ENCODE results near the gene IMP3. TPM values are rescaled to one million over a fixed set of nuclear protein-coding genes. Genes with fewer than 3 reads are reported as not detected.
"Not testable (repeated sequence)": the region's sequence is repeated elsewhere in the genome, so short reads cannot be mapped to it uniquely, and the experiment has no call there.

Gene IMP3
- total and polyA plus RNA-seq, 8 donors, result 3.5 to 137 (median 74.1) TPM

DNA sequence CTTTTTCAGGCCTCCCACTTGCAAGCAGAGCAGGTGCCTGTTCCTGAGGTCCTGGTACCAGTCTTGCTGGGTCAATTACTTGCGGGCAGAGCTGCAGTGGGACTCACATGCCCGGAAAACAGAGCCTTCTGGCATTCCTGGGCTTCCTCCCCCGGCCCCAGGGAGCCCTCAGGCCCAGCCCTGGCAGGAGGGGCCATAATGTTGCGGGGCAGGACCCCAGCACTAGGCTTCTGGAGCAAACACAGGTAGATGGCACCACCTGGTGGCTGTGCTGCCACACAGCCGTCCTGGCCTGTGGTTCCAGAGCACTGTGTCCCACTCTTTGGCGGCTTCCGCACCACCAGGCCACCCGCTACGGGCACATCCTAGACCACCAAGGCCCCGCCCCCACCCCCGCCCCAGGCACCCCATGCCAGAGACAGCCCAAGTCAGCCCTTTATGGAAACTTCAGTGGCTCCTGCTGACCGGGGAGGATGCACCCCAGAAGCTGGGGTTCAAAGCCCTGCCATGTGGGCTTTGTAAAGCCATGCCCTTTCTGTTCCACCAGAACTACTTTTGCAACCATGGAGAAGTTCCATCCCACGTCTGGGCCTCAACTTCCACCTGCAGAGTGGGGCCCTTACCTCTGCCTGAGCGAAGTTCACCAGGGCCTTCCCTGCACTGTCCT, 43.8 kb upstream of the IMP3 start:
- not testable (repeated sequence) for H3K27me3 ChIP-seq, H3K9me3 ChIP-seq, H3K27ac ChIP-seq, H3K4me3 ChIP-seq
- peaks cover 9 to 31% (median 17%) of the 10 kb centered on the region in 4 donors for H3K4me1 ChIP-seq
- DNase-seq, result peak; percentile 73 to 89
- H3K36me3 ChIP-seq, result peaks cover 4 to 72% (median 40%) of the 10 kb centered on the region in 4 donors
- TF ChIP-seq CTCF (IDR thresholded peaks at IDR 0.05), result peak in 5 of 7 experiments; percentile 60 to 88 (median 74)
- intact Hi-C loops (cut with DNase I; ENCODE audit: low total_unique reads), result loop anchor here (10.0 kb wide), 1 partner anchor 121 kb away; no protein-coding TSS in a partner anchor
- WGBS, 5 donors, result 17 to 31% (median 23%) methylated on average over 5 to 14 of the region's 14 CpGs

GRCh38 chr15:75682181-75683135, 42.4 kb upstream of the IMP3 start:
- Histone ChIP-seq H3K27ac (no peak overlapping the region), H3K4me3 (no peak overlapping the region), H3K36me3 (peaks cover 0 to 71% (median 39%) of the 10 kb centered on the region in 4 donors), H3K4me1 (peaks cover 9 to 31% (median 17%) of the 10 kb centered on the region in 4 donors), H3K27me3 (no peaks in the 10 kb centered on the region), H3K9me3 (no peaks in the 10 kb centered on the region)
- WGBS, 5 donors, result 72 to 84% (median 78%) methylated on average over 25 to 40 of the region's 40 CpGs
- no peak for TF ChIP-seq CTCF (IDR thresholded peaks at IDR 0.05)
- intact Hi-C loops (cut with DNase I; ENCODE audit: low total_unique reads), result loop anchor here (10.0 kb wide), 1 partner anchor 122 kb away; no protein-coding TSS in a partner anchor
- DNase-seq, result peak in 1 of 2 donors; percentile 42

- TF ChIP-seq EP300 (IDR thresholded peaks at IDR 0.05) (no peak), POLR2A (IDR thresholded peaks at IDR 0.05) (no peak), CTCF (IDR thresholded peaks at IDR 0.05) (no peak), POLR2AphosphoS5 (IDR thresholded peaks at IDR 0.05) (no peak)
- Histone ChIP-seq H3K36me3 (peaks cover 0 to 83% (median 42%) of the 10 kb centered on the region in 4 donors), H3K4me3 (no peak overlapping the region), H3K9me3 (no peaks in the 10 kb centered on the region), H3K4me1 (peaks cover 9 to 26% (median 13%) of the 10 kb centered on the region in 4 donors), H3K27me3 (no peaks in the 10 kb centered on the region), H3K27ac (peak overlapping the region in 1 of 5 donors; percentile 42)
- intact Hi-C loops (cut with DNase I; ENCODE audit: low total_unique reads), result loop anchor here (10.0 kb wide), 1 partner anchor 125 kb away; no protein-coding TSS in a partner anchor
- WGBS, 5 donors, result 61 to 71% (median 69%) methylated on average over 10 to 11 of the region's 11 CpGs
- no peak for DNase-seq
These were observed 40.2 kb upstream of the IMP3 start for GRCh38 chr15:75680007-75680789.

GRCh38 chr15:75678324-75678690, 38.3 kb upstream of the IMP3 start:
- DNase-seq; H3K27ac ChIP-seq; H3K9me3 ChIP-seq; H3K27me3 ChIP-seq; intact Hi-C loops (cut with DNase I; ENCODE audit: low total_unique reads); H3K4me3 ChIP-seq: not testable (repeated sequence)
- peaks cover 10 to 34% (median 21%) of the 10 kb centered on the region in 4 donors for H3K4me1 ChIP-seq
- 91 to 97% (median 93%) methylated on average over 6 of the region's 6 CpGs for WGBS, 5 donors
- peaks cover 0 to 69% (median 36%) of the 10 kb centered on the region in 4 donors for H3K36me3 ChIP-seq
